ENCODE measurements around the gene VWA2.

VWA2 gene

DNA sequence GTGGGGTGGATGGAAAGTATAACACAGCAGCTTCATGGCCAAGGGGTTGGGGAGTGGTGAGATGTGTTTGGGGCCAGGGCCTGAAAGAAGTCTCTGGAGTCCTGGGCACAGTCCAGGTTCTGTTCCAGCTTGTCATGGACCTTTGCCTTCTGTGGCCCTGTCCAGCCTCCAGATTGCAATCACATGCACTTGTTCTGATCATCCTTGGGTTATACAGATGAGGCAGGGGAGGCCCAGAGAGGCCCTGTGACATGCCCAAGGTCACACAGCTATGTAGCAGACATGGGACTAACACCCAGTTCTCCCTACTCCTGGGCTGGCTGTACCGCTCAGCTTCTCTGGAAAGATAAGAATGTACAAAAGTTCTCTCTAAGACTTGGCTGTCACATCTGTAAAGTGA is 11.7 kb downstream of the VWA2 start:
- H3K27ac ChIP-seq = no peak overlapping the region; the same call in 1 of the 2 replicates
- no peak for DNase-seq (ENCODE audit: low spot score)
- POLR2A ChIA-PET (ENCODE audit: low non-redundant PET) = no interaction called here
- TF ChIP-seq, protein P1, sequence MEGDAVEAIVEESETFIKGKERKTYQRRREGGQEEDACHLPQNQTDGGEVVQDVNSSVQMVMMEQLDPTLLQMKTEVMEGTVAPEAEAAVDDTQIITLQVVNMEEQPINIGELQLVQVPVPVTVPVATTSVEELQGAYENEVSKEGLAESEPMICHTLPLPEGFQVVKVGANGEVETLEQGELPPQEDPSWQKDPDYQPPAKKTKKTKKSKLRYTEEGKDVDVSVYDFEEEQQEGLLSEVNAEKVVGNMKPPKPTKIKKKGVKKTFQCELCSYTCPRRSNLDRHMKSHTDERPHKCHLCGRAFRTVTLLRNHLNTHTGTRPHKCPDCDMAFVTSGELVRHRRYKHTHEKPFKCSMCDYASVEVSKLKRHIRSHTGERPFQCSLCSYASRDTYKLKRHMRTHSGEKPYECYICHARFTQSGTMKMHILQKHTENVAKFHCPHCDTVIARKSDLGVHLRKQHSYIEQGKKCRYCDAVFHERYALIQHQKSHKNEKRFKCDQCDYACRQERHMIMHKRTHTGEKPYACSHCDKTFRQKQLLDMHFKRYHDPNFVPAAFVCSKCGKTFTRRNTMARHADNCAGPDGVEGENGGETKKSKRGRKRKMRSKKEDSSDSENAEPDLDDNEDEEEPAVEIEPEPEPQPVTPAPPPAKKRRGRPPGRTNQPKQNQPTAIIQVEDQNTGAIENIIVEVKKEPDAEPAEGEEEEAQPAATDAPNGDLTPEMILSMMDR (conservative IDR thresholded peaks at IDR 0.05; ENCODE audit: low read depth) = no peak
- CTCF ChIA-PET = no interaction called here

DNA sequence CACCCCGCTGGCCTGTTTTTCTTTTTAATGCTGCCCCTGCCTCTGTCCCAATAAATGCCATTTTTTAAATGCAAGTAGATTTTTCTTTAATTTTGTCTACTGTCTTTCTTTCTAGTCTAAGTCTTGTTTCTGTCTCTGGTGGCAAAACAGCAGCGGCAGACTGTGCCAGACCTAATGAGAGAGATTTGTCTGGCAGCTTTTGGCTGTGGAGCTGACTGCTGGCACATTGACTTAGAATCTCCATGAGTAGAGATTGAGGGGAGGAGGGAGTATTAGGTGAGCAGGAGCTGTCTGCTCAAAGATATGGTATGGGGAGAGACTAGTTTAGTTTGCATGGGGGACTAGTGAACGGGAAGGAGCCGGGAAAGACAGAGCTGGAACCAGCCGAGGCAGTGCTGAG is 13.0 kb downstream of the VWA2 start:
- ChIA-PET CTCF (interaction anchor here (0.6 to 0.7 kb wide), 2 partner anchors 19 to 71 kb away, joined by 3 read pairs; no protein-coding TSS in a partner anchor), POLR2A (ENCODE audit: low non-redundant PET) (no interaction called here)
- DNase-seq (ENCODE audit: low spot score) = no peak
- H3K27ac ChIP-seq = no peak overlapping the region
- TF ChIP-seq, protein P1 (conservative IDR thresholded peaks at IDR 0.05; ENCODE audit: low read depth) = no peak

DNA sequence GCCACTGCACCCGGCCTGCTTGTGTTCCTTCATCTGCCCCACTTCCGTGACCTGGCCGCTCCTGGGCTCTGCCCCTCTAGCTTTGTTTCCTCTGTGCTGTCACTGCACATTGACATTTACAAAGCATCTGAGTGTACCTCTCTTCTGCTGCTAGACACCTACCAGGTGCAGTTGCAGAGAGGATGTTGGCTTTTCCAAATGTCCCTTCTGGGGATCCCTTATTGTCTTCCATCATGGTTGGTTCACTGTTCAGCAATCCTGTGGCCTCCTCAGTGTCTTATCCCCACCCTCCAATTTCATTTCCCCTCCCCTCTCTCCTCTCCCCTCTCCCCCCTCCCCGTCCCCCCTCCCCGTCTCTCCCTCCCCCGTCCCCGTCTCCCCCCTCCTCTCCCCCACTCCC is 13.8 kb downstream of the VWA2 start:
- POLR2A ChIA-PET (ENCODE audit: low non-redundant PET) = no interaction called here
- H3K27ac ChIP-seq = no peak overlapping the region
- DNase-seq (ENCODE audit: low spot score) = no peak
- TF ChIP-seq, protein P1 (conservative IDR thresholded peaks at IDR 0.05; ENCODE audit: low read depth) = no peak
- CTCF ChIA-PET = no interaction called here

DNA sequence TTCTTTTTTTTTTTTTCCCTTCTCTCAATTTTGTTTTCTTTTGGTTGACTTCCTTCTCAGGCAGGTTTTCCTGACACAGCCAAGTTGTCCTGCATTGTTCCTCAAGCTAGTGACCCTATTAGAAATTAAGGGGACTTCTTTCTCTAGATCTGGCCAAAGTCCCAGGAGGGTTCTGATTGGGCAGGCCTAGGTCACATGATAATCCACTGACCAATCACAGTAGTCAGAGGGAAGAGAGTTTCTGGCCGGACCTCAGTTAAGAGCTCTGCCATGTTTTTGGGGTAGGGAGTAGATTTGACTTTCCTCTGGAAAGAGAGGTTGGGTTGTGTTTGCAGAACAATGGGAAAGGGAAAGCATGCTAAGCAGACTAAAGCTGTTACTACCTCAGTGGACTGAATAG is 16.2 kb downstream of the VWA2 start:
- DNase-seq (ENCODE audit: low spot score) = no peak
- CTCF ChIA-PET = interaction anchor here (0.7 kb wide), 1 partner anchor 837 kb away, joined by 4 read pairs; no protein-coding TSS in a partner anchor
- POLR2A ChIA-PET (ENCODE audit: low non-redundant PET) = no interaction called here
- TF ChIP-seq, protein P1 (conservative IDR thresholded peaks at IDR 0.05; ENCODE audit: low read depth) = no peak
- H3K27ac ChIP-seq = no peak overlapping the region

DNA sequence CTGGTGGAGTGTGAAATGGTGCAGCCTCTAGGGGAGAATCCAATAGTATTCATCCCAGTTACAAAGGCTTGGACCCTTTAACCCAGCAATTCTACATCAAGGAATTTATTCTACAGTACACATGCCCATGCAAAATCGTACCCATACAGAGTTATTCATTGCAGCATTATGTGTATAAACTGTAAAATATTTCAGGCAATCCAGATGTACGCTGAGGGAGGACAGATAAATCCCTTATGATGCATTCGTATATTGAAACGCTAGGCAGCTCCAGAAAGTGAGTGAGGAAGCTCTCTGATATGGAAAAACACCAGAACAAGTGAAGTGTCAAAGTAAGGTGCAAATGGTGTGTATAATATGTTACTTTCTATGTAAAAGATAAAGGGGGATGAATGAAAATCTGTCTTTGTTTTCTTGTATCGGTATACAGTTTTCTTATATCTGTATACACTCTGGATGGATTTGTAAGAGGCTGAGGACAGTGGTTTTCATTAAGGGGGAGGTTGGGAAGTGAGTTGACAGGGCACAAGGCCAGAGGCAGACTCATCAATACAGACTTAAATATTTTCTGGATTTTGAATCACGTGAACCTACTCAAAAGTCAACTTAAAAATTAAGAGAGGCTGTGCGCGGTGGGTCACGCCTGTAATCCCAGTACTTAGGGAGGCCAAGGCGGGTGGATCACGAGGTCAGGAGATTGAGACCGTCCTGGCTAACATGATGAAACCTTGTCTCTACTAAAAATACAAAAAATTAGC is 17.1 kb downstream of the VWA2 start:
- TF ChIP-seq, protein P1 (conservative IDR thresholded peaks at IDR 0.05; ENCODE audit: low read depth) = no peak
- POLR2A ChIA-PET (ENCODE audit: low non-redundant PET) = no interaction called here
- H3K27ac ChIP-seq = no peak overlapping the region
- DNase-seq (ENCODE audit: low spot score) = no peak
- CTCF ChIA-PET = interaction anchor here (1.5 kb wide), 1 partner anchor 9 kb away, joined by 4 read pairs; no protein-coding TSS in a partner anchor

DNA sequence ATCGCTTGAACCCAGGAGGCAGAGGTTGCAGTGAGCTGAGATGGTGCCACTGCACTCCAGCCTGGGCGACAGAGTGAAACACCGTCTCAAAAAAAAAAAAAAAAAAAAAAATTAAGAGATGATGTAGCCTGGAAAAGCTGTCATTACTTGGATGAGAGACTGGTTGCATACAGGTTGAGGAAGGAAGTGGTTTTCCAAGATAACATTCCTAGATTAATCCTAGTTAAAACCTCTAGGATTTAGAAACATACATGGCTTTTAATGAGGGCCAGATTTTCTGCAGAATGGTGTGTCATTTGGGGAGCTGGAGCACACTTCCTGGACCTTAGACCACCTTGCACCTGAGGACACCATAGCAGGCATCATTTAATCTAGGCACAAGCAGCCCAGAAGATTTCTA is 17.8 kb downstream of the VWA2 start:
- H3K27ac ChIP-seq = no peak overlapping the region
- TF ChIP-seq, protein P1 (conservative IDR thresholded peaks at IDR 0.05; ENCODE audit: low read depth) = no peak
- ChIA-PET CTCF (interaction anchor here (1.5 kb wide), 1 partner anchor 10 kb away, joined by 4 read pairs; no protein-coding TSS in a partner anchor), POLR2A (ENCODE audit: low non-redundant PET) (interaction anchor here (0.6 kb wide), 1 partner anchor 118 kb away, joined by 3 read pairs; no protein-coding TSS in a partner anchor)
- no peak for DNase-seq (ENCODE audit: low spot score)

Measured in RWPE1 (cell line).